HG03066 (cell line): ENCODE results near the gene APBA2.
"Not testable (repeated sequence)": the region's sequence is repeated elsewhere in the genome, so short reads cannot be mapped to it uniquely, and the experiment has no call there.

Experiments
- ATAC-seq: cut with Tn5 transposase; IDR thresholded peaks from one replicate; pipeline ENCODE4 v1.9.1; 2021; ENCODE audit warnings: low read depth; ENCODE audit not compliant: unreplicated experiment

The APBA2 gene

DNA sequence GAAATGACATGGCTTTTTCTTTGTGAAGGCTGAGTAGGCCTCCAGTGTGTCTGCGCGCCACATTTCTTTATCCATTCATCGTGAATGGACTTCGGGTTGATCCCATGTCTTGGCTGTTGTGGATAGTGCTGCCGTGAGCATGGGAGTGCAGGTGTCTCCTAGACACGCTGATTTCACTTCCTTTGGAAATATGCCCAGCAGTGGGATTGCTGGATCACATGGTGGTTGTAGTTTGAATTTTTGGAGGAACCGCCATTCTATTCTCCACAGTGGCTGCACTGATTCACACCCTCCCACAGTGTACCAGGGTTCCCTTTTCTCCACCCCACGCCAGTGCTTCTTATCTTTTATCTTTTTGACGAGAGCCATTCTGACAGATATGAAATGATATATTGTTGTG is 212.2 kb downstream of the APBA2 start:
- ATAC-seq, result no peak

DNA sequence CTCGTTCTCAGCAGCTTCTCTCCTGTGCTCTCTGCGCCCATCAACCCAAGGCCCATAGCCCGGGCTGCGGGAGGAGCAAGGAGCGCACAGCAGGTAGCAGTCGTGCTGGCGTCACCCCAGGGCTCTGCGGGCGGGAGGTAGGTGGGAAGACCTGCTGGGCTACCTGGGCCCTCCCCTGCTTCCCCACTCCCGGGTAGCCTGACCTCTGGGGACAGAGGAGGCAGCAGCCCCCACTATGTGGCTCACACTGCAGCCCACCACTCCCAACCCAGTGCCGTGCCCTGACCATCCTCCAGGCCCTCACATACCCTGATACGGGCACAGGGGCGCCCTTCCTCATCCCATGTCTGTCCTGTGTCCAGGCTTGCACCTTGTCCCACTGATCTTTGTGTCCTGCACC is 212.9 kb downstream of the APBA2 start:
- no peak for ATAC-seq

DNA sequence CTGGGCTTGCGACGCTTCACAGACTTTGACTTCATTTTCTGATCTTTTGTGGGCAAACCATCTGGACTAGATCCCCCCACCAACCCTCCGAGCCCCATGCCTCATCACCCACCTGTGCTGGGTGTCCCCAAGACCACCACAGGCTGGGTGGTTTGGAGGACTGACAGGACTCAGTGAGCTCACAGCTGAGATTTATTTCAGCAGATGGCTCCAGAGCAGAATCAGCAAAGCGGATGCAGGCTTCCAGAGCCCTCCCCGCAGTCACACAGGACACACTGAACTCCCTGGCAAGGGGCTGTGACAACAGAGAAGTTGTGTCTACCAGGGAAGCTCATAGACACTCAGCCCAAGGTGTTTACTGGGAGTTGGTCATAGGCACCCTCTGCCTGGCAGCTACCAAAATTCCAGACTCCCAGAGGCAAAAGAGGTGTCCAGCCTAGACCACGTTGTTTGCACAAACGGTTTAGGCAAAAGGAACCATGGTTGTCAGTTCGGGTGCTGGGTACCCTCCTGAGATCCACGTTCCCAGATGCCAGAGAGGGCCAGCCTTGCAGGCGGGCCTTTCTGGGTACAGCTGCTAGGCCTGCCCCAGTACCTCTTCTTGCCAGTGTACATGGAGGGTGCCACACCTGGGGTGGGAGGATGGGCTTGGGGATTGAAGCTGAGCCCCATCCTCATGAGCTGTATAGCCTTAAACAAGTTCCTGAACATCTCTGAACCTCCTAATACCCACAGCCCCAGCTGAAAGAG is 213.5 kb downstream of the APBA2 start:
- ATAC-seq, result no peak

DNA sequence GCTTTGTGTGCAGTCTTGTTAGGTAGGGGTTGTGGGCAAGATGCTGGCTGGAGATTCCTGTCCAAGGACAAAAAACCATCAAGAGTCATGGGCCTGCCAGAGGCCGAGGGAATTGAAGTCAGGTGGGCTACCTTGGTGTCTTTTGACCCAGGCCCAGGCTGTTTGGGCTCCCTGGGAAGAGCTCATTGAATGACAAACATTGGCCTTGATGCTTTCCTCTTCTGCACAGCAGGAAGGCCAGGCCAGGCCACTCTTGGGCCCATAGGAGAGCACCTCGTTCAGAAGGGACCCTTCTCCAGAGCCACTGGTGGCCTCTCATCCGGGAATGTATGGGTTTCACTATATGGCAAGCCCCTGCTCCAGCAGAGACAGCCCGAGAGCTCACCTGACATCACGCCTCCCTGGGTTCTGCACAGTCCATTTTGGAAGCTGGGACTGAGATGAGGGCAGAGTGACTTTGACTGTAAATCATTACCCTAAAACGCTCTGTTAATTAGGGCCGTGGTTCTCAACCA is 214.8 kb downstream of the APBA2 start:
- ATAC-seq, result no peak

DNA sequence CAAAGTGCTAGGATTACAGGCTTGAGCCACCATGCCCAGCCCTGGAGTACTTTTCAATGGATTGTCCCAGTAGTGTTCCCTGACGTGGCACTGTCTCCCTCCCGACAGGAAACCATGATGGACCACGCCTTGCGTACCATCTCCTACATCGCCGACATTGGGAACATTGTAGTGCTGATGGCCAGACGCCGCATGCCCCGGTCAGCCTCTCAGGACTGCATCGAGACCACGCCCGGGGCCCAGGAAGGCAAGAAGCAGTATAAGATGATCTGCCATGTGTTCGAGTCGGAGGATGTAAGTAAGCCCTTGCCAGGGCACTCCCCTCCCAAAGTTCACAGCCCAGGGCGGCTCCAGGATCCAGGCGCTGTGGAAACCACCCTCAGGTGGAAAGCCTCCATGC is 215.7 kb downstream of the APBA2 start:
- ATAC-seq, result no peak

DNA sequence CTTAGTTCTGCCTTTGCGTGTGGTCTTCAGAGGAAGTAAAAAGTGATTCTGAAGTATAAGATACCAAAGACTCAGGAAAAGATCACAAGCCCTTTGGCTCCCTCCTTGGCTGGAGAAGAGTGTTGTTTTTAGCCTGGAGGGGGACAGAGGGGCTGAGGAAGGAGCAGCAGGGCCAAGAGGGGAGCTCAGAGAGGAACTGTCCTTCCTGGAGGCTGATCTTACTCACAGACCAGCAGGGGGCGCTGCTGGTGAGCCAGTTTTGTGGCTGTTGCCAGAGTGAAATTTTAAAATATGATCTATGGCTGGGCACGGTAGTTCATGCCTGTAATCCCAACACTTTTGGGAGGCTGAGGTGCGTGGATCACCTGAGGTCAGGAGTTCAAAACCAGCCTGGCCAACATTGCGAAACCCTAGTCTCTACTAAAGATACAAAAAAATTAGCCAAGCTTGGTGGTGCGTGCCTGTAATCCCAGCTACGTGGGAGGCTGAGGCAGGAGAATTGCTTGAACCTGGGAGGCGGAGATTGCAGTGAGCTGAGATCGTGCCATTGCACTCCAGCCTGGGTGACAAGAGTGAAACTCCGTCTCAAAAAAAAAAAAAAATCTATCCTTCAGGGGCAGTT is 216.5 kb downstream of the APBA2 start:
- ATAC-seq, result not testable (repeated sequence)

DNA sequence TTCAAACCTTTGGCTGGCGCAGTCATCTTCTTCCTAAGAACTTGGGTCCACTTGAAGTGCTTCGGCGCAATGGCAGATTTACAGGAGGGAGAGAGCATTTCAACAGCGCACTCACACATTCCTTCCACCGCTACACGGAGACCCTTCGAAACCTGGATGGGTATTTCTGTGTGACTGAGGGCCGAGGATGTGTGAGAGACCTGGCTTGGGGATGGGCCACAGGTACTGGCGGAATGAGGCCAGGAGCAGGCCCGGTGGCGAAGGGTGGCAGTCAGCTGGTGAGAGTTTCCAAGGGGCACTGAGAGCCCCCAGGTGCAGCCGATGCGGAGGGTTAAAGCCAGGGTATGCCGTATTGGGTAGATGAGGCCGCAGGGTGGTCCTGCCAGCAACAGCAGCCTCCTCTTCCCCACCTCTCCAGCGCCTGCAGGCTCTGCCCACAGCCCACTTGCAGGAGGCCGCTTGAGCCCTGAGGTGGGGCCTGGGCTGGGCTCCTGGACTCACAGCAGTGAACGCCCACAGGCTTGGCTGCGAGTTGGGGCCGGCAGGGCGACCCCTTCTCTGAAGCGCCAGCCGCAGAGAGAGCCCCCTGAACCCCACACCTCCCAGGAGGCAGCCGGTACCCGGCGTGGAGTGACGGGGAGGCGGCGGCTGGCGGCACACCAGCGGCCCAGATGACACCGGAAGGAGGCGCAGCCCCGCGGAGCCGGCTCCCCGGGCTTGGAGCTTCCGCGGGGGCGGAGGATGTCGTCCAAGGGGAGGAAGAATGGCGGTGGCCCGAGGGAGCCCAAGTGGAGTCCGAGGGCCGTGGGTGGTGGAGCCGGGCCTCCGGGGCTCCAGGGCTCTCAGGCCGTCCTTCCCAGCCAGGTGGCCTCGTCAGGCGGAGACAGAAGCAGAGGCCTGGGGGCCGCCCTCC is 217.4 kb downstream of the APBA2 start:
- ATAC-seq, result no peak

DNA sequence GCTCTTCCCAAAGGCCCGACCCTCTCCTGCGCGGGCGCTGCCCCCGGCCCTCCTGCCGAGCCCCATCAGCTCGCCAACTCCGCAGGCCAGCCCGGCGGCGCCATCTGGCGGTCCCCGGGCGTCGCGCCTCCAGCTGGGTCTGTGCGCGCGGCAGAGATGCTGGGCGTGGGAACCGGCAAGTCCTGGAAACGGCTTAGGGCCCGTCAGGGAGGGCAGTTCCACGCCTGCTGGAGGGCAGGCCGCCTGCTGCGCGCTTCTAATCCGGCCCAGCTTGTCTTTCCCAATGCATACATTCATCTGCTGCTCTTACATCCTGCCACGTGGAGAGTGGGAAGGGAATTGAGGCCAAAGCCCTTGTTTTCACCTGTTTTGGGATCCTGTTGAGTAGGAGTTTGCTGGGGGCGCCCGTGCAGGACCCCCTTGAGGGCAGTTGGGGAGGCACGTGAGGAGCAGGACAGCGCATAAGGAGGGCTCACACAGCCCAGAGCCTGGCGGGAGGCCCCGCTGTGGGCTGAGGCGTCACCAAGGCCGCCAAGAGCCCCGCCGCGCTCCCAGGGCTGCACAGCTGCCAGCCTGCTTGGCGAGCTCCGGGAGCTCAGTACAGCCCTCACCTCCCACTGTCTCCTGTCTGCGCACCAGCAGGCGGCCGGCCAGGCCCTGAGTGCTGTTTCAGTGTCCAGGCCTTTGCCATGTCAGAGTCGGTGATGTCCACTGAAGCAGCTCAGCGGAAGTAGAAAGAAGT is 218.2 kb downstream of the APBA2 start:
- no peak for ATAC-seq

DNA sequence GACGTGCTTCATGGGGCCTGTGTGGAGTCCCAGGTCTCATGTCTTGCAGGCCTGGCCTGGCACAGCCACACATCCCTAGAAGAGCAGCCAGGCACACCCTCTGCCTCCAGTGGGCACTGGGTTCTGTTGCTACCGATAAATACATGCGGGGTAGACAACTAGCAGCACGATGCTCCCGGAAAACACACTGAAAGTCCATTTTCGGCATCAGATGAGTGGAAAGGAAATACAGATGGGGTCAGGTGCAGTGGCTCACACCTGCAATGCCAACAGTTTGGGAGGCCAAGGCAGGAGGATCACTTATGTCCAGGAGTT is 218.7 kb downstream of the APBA2 start:
- no peak for ATAC-seq

DNA sequence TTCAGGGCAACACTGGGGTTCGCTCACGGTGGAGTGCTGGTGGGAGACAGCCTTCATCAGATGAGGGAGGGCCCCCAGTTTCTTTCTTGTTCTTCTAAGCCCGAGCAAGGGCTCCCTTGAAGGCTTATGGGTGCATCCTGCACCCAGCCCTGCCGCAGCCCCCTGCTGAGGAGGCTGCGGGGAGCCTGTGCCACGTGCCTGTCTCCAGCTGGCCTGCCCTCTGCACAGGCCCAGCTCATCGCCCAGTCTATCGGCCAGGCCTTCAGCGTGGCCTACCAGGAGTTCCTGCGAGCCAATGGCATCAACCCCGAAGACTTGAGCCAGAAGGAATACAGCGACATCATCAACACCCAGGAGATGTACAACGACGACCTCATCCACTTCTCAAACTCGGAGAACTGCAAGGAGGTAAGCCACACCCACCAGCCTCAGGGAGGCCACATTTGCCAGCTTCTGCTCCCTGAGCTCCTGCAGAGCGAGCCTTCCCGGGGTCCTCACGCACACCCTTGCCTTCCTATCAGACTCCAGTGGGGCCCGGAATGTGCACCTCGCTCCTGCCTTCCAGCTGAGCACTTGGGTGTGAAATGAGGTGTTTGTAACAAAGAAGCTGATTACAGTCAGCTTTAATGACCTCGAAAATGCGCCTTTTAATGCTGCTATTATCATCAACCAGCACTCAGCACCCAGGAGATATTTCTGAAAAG is 219.5 kb downstream of the APBA2 start:
- no peak for ATAC-seq

DNA sequence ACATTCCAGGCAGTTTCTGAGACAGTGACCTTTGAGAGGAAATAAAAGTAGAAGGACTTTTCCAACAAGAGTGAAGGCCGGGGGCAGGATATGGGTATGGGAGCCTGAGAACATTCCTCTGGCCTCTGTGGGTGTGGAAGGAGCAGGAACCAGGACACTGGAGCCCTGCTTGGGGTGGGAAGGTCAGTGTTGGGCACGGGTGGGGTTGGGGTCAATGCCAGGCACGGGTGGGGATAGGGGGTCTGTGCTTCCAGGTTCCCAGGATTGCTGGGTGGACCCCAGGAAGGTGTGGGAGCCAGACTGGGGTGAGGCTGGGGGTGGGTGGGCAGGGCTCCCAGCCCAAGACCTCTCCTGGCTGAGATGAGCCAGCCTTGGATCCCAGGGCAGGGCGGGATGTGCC is 220.3 kb downstream of the APBA2 start:
- no peak for ATAC-seq

DNA sequence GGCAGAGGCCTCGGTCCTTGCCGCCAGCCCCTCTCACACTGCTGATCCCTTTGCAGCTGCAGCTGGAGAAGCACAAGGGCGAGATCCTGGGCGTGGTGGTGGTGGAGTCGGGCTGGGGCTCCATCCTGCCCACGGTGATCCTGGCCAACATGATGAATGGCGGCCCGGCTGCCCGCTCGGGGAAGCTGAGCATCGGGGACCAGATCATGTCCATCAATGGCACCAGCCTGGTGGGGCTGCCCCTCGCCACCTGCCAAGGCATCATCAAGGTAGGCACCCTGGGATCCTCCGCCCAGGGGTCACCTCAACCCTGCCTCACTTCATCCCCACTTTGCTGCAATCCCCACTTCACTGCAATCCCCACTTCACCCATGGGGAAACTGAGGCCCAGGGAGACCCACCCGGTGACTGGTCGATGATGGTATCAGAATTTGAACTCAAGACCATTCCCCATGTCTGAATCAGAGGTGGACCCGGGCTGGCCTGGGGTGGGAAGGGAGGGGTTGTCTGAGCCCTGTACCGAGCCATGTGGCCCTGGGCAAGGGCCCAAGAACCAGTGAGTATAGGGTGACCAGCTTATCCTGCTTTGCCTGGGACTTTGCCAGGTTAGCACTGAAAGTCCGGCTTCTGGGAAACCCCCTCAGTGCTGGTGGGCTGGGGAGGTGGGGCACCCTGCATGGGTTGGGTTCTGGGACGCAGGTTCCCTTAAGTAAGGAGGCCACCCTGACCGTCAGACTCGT is 220.9 kb downstream of the APBA2 start:
- ATAC-seq, result no peak

DNA sequence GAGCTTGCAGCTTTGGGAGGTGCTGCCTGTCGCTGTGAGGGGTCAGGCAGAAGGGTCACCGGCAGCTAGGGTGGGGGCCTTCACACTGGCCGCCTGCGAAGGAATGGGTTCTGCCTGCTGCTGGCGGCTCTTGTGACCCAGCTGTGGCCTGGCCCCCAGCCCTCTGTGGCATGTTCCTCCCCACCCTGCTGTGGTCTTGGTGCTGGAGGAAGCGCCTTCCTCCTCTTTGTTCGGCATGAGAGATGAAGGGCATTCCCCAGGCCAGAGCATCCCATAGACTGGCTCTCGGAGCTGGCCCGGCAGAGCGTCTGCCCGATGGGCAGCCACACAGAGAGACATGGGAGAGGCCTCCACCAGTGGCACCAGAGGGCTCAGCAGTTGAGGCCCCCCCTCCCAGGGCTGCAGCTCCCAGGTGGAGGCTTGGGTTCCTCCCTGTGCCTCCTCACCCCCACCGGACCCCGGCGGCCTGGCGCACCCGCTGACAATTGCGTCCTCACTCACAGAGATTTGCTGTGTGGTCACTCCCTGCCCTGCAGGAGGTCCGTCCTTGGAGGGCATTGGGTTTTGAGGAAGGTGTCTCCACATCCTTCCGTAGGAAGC is 221.6 kb downstream of the APBA2 start:
- ATAC-seq, result no peak

DNA sequence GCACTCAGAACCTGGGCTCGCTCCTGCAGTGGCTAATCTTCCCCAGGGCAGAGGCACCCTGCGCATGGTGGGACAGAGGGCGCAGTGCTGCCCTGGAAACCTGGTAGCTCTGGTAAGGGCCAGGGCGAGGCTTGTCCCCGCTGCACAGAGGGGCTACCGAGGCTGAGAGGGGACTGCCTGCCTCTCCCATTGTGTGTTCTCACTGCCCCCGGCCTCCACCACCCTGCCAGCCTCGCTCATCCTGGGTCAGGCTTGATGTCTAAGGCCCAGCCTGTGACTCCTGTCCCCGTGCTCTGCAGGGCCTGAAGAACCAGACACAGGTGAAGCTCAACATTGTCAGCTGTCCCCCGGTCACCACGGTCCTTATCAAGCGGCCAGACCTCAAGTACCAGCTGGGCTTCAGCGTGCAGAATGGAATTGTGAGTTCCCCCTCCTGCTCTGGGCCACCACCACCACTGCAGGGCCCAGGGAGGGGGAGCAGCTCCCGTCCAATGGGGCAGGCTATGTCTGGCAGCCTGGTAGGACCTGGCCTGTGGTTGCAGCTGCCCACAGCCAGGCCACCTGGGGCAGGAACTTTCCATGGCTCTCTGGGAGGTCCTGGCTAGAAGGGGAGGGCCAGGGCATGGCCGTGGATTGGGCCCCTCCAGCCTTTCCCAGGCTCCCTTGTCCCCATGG is 222.3 kb downstream of the APBA2 start:
- no peak for ATAC-seq

DNA sequence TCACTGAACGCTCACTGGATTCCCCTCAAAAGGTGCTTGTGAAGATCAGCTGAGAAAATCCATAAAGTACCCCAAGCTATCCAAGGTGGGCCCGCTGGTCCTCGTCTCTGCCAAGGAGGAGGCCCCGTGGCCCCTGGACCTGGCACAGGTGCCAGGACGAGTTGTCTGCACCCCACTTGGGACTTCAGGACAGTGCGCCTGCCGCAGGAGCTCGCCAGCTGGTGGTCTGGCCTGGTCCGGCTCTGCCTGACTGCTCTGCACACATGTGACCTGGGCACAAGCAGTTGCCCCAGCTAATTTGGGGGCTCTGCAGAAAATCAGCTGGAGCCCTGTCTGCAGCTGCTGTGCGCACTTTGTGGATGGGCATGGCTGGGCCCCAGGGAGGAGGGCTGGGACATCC is 224.0 kb downstream of the APBA2 start:
- ATAC-seq, result no peak

DNA sequence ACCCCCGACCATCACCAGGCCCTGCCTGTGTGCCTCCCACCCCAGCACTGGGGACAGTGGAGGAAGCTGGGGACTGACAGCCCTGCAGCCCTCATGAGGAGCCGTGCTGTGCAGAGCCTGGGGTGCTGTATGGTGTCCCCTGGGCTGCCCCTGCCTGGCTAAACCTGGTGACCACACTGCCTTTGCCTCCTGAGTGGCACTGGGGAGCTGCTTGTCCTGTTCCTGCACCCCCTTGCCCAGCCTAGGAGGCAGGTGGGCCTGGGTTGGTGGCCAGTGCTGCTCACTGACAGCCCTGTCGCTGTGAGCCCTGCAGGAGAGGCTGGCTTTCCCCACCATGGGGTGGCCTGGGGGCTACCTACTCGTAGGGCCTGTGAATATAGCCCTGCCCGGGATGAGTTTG is 224.4 kb downstream of the APBA2 start:
- ATAC-seq, result no peak

DNA sequence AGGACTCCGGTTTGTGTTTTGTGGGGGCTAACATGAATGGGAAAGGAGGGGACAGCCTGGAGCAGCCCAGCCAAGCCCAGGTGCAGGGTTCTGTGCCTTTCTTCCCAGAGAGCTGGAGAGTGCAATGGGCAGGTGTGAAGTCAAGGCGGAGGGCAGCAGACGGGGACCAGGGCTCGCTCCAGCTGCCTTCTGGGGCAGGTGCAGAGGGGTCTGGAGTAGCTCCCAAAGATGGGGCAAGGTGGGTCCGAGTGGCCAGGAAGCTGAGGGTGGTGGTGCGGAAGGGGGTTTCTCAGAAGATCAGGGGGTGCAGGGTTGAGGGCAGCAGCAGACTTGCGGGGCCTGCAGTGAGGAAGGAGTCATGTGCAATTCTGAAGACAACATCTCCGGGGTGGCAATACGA is 225.0 kb downstream of the APBA2 start:
- ATAC-seq, result no peak

DNA sequence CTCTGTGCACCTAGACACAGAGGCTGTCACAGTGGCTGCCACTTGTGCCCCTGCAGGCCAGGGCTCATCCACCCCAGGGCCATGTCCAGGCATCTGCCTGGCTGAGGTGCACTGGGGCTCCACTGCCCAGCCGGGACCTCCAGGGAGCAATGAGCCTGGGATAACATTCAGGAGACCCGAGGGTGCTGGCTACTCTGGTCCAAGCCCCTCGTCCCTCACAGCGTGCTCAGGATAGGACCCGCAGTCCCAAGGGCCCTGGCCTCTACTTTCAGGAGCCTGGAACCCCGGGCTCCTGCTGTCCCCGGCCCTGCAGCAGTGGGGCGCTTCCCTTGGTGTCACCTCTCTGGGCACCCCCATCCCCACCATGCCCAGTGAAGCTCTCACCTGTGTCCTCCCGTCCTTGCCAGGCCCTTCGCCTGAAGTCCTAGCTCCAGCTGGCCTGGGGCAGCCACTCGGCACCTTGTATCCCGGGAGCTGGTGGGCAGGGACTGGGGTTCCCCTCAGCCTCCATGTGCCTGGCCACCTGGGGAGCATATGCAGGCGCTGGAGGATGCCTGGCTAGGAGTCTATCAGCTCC is 226.0 kb downstream of the APBA2 start:
- ATAC-seq, result no peak
